ENCODE data around the gene WDR62.

DNA sequence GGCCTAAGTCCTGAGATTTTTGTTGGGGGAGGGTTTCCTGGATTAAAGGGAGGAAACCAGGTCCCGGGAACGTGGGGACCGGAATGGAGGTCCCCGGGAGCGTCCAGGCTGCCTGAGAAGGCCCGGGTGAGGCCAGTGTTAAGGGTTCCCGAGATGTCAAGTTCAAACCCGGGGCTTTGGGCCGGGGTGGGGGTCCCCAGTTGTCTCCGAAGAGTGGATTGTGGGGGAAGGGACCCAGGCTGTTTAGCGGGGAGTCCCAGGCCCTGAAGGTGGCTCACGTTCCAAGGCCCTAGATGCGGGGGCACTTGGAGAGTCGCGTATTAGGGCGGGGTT, 97.3 kb downstream of the WDR62 start:
- TF ChIP-seq EZH2 (IDR thresholded peaks at IDR 0.05; ENCODE audit: low read length) (no peak), CTCF (optimal IDR thresholded peaks at IDR 0.05 in 1 of 3, IDR thresholded peaks at IDR 0.05 in 1 of 3, conservative IDR thresholded peaks at IDR 0.05 in 1 of 3; ENCODE audit: extremely low read depth in 1 of 3, insufficient read depth in 2 of 3, low read length in 3 of 3) (no peak)
